Stimulated activated naive CD8-positive, alpha-beta T cell treated with anti-CD3 and anti-CD28 coated beads, Interleukin-15, Interleukin-2, amounts not matched to agents 100 ng/mL and 50 ng/mL, for 24 hours (primary cell): ENCODE results near the gene OSBPL5.
A peak's percentile ranks its signal among the peaks of the same experiment; 100 is the strongest.

Source experiments
- H3K27ac Mint-ChIP-seq: one replicate; pipeline ENCODE4 v1.8.0; 2021; ENCODE audit warnings: mild to moderate bottlenecking, mixed read lengths
- H3K27me3 Mint-ChIP-seq: one replicate; pipeline ENCODE4 v1.8.0; 2021; ENCODE audit warnings: mixed read lengths
- H3K36me3 Mint-ChIP-seq: one replicate; pipeline ENCODE4 v1.8.0; 2021; ENCODE audit warnings: low read depth, mixed read lengths
- H3K4me1 Mint-ChIP-seq: one replicate; pipeline ENCODE4 v1.8.0; 2021; ENCODE audit warnings: low read depth, mixed read lengths
- H3K4me3 Mint-ChIP-seq: one replicate; pipeline ENCODE4 v1.8.0; 2021; ENCODE audit warnings: mild to moderate bottlenecking, mixed read lengths
- H3K9me3 Mint-ChIP-seq: one replicate; pipeline ENCODE4 v1.8.0; 2021; ENCODE audit warnings: mixed read lengths

Gene OSBPL5, protein sequence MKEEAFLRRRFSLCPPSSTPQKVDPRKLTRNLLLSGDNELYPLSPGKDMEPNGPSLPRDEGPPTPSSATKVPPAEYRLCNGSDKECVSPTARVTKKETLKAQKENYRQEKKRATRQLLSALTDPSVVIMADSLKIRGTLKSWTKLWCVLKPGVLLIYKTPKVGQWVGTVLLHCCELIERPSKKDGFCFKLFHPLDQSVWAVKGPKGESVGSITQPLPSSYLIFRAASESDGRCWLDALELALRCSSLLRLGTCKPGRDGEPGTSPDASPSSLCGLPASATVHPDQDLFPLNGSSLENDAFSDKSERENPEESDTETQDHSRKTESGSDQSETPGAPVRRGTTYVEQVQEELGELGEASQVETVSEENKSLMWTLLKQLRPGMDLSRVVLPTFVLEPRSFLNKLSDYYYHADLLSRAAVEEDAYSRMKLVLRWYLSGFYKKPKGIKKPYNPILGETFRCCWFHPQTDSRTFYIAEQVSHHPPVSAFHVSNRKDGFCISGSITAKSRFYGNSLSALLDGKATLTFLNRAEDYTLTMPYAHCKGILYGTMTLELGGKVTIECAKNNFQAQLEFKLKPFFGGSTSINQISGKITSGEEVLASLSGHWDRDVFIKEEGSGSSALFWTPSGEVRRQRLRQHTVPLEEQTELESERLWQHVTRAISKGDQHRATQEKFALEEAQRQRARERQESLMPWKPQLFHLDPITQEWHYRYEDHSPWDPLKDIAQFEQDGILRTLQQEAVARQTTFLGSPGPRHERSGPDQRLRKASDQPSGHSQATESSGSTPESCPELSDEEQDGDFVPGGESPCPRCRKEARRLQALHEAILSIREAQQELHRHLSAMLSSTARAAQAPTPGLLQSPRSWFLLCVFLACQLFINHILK

GRCh38 chr11:3165152-3165705 is at the start of gene OSBPL5:
Gene OSBPL5, minus strand, starts transcription at chr11:3165310. Its CDS starts 36,162 bp downstream, at chr11:3129148.
- peak within 1 kb of the TSS; percentile 76 for H3K4me3 Mint-ChIP-seq
- H3K9me3 Mint-ChIP-seq = no peaks in the 10 kb centered on the region
- H3K4me1 Mint-ChIP-seq = peaks cover 31% of the 10 kb centered on the region
- no peak within 1 kb of the TSS for H3K27ac Mint-ChIP-seq
- peaks cover 34% of the 10 kb centered on the region for H3K27me3 Mint-ChIP-seq
- H3K36me3 Mint-ChIP-seq = no peaks in the 10 kb centered on the region

- Mint-ChIP-seq H3K27me3 (peaks cover 14% of the 10 kb centered on the region), H3K36me3 (no peaks in the 10 kb centered on the region), H3K4me3 (no peak overlapping the region), H3K4me1 (no peaks in the 10 kb centered on the region), H3K9me3 (peaks cover 6% of the 10 kb centered on the region), H3K27ac (no peak overlapping the region)
Observed at GRCh38 chr11:3214420-3214699, 49.2 kb upstream of the OSBPL5 start.

DNA sequence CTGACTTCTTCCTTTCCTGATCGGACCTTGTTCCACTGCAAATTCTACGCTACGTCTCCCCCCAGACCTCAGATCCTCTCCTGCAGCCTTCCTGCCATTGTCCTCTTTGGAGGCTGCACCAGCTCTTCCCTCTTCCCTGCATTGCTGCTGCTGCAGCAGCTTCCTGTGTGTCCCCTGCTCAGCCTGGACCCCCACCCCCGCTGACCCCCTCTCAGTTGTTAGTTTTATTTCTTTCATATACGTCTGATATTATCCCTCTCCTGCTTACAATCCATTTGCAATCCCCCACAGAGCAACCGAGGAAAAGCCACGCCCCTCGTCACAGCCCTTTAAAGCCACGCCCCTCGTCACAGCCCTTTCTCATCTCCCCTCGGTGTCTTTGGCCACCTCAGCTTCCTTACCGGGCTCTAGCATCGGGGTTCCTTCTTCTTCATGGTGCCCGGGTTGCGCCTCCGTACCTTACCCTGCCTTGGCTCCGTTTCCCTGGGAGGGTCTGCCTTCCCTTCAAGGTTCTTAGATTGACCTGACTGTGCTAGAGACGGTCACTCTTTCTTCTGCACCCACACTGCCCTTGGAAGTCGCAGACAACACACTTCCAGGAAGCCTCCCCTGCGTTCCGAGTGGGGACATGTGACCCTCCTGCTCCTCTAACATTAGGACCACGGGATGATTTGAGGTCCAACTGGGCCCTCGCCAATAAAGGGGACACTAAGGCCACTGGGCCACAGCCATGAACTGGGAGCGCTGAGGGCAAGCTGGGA is 48.7 kb upstream of the OSBPL5 start:
- Mint-ChIP-seq H3K27me3 (peaks cover 14% of the 10 kb centered on the region), H3K4me1 (no peaks in the 10 kb centered on the region), H3K36me3 (no peaks in the 10 kb centered on the region), H3K9me3 (peaks cover 6% of the 10 kb centered on the region), H3K27ac (no peak overlapping the region), H3K4me3 (no peak overlapping the region)

GRCh38 chr11:3208272-3208671 is 43.2 kb upstream of the OSBPL5 start:
- no peaks in the 10 kb centered on the region for H3K36me3 Mint-ChIP-seq
- H3K27ac Mint-ChIP-seq = no peak overlapping the region
- H3K9me3 Mint-ChIP-seq = peaks cover 6% of the 10 kb centered on the region
- H3K4me1 Mint-ChIP-seq = no peaks in the 10 kb centered on the region
- H3K4me3 Mint-ChIP-seq = no peak overlapping the region
- H3K27me3 Mint-ChIP-seq = peaks cover 9% of the 10 kb centered on the region

DNA sequence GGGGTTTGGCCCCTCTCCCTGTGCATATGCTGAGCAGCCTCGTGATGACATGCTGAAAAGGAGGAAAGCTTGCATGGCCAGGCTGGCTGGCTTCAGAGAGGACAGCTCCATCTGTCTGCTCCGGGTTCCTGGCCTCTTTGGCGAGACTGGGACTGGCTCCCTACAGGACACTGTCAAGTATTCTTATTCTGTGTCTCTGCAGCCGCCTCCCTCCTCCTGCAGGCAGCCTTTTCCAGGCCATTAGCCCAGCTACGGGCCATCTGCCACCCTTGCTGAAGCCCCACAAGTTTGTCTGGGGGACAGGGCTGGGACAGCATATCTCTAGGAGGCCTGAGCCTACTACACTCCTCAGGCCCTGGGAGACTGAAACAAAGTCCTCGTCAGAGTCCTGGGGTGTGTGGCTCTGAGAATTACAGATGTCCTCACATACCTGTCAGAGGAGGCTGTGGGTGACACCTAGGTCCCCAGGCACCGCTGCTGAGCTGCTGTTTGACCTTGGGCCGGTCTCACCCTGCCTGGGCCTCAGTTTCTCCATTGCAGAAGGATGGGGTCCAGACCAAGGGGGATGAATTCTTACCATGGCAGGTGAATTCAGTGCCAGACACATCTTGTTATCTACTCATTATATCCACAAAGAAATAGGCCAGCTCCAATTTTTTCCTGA is 42.5 kb upstream of the OSBPL5 start:
- H3K4me1 Mint-ChIP-seq = peaks cover 1% of the 10 kb centered on the region
- peaks cover 10% of the 10 kb centered on the region for H3K27me3 Mint-ChIP-seq
- no peak overlapping the region for H3K4me3 Mint-ChIP-seq
- peaks cover 6% of the 10 kb centered on the region for H3K9me3 Mint-ChIP-seq
- H3K36me3 Mint-ChIP-seq = no peaks in the 10 kb centered on the region
- no peak overlapping the region for H3K27ac Mint-ChIP-seq

GRCh38 chr11:3206922-3207204 is 41.8 kb upstream of the OSBPL5 start:
- Mint-ChIP-seq H3K27me3 (peaks cover 11% of the 10 kb centered on the region), H3K4me3 (no peak overlapping the region), H3K36me3 (no peaks in the 10 kb centered on the region), H3K9me3 (peaks cover 5% of the 10 kb centered on the region), H3K27ac (no peak overlapping the region), H3K4me1 (peaks cover 5% of the 10 kb centered on the region)

DNA sequence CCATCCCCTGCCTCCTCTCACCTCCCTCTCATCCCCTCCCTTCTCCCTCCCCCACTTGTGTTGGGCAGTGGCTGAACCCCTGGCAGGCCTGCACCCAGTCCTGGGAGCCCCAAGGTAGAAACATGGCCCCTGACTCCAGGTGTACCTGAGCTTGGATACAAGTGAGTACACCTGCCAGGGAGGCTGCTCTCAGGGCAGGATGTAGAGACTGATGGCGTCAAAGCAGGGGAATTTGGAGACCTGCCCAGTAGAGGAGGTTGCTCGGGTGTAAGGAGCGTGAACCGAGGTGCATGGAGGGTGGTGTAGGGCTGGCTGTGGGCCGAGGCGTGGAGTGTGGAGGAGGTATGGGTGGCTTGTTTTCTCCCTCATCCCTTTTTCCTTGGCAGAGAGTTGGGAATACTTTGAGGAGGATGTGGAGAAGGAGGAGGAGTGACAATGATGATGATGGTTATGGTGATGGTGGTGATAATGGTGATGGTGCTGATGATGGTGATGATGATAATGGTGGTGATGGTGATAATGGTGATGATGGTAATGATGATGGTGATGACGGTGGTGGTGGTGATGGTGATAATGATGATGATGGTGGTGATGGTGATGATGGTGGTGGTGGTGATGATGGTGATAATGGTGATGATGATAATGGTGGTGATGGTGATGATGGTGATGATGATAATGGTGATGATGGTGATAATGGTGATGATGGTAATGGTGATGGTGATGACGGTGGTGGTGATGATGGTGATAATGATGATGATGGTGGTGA is 41.2 kb upstream of the OSBPL5 start:
- H3K9me3 Mint-ChIP-seq = no peaks in the 10 kb centered on the region
- H3K4me1 Mint-ChIP-seq = peaks cover 5% of the 10 kb centered on the region
- peaks cover 5% of the 10 kb centered on the region for H3K27me3 Mint-ChIP-seq
- H3K4me3 Mint-ChIP-seq = no peak overlapping the region
- H3K27ac Mint-ChIP-seq = no peak overlapping the region
- H3K36me3 Mint-ChIP-seq = no peaks in the 10 kb centered on the region

GRCh38 chr11:3205261-3206155 is 40.4 kb upstream of the OSBPL5 start:
- Mint-ChIP-seq H3K27me3 (peaks cover 5% of the 10 kb centered on the region), H3K9me3 (no peaks in the 10 kb centered on the region), H3K36me3 (no peaks in the 10 kb centered on the region), H3K27ac (no peak overlapping the region), H3K4me1 (peaks cover 5% of the 10 kb centered on the region), H3K4me3 (no peak overlapping the region)

DNA sequence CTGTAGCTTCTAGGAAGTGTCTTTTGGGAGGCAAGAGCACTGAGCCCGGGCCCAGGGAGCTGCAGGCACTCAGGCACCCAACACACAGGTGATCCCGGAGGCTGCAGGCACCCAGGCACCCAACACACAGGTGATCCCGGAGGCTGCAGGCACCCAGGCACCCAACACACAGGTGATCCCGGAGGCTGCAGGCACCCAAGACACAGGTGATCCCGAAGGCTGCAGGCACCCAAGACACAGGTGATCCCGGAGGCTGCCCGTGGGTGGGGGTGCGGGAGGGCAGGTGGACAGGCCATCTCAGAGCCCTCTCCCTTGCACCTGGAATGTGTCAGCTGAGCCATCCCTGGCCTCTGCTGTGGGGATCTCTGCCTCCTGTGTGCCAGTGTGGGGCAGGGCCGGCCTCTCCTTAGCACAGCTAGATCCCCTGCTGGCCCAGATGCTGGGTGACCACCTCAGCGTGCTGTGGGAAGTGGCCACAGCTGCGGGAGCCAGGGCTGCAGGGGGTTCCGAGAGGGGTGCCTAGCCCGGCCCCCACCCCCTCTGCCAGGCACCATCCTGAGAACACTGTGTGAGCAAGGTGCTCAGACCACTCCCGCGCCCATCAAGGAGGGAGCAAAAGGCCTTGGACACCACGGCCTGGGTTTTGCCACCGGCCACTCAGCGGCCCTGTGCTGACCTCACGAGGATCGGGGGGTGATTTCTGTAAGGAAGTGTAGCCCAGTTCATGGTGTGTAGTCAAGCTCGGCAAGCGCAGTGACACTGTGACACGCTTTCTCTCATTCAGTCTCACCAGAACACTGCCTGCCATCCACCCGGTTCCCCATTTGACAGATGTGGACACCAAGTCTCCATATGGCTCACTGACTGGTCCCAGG is 39.3 kb upstream of the OSBPL5 start:
- Mint-ChIP-seq H3K36me3 (no peaks in the 10 kb centered on the region), H3K9me3 (no peaks in the 10 kb centered on the region), H3K27ac (no peak overlapping the region), H3K4me3 (no peak overlapping the region), H3K4me1 (peaks cover 5% of the 10 kb centered on the region), H3K27me3 (peaks cover 5% of the 10 kb centered on the region)

DNA sequence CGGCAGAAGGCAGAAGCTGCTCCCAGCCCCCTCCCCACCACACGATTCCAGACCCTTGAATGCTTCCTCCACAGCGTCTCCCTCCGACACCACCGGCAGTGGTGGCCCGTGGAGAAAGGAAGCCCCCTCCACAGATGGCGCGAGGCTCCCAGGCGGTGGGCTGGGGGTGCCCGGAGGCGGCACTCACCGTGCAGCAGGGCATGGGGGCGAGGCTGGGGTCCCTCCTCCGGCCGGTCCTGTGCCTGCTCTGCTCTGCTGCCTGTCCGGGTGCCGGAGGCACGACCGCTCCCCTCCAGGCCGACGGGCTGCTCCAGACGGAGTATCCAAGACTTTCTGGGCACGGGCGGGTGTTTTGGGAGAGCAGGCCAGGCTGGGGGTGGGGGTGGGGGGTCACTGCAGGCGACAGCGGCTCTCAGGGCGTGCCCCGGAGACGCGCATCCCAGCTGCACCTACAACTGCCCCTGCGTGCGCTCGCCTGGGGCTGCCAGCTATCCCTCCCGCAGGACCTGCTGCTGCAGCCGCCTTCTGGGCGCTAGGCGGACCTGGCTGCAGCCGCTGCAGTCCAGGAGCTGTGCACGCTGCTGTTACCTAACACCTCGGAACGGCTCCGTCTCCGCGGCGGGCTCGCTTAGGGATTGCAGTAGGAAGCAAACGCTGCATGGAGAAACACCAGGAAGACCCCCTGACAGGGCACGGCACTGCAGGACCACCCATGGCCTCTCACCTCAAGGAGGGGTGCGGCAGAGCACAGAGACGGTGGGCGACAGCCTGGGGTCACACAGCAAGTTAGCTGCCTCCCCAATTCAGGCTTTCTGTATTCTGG is 38.3 kb upstream of the OSBPL5 start:
- Mint-ChIP-seq H3K4me1 (peaks cover 5% of the 10 kb centered on the region), H3K9me3 (no peaks in the 10 kb centered on the region), H3K27ac (no peak overlapping the region), H3K27me3 (peaks cover 6% of the 10 kb centered on the region), H3K36me3 (no peaks in the 10 kb centered on the region), H3K4me3 (no peak overlapping the region)

- H3K4me3 Mint-ChIP-seq = no peak overlapping the region
Observed at GRCh38 chr11:3202759-3203158, 37.6 kb upstream of the OSBPL5 start.

DNA sequence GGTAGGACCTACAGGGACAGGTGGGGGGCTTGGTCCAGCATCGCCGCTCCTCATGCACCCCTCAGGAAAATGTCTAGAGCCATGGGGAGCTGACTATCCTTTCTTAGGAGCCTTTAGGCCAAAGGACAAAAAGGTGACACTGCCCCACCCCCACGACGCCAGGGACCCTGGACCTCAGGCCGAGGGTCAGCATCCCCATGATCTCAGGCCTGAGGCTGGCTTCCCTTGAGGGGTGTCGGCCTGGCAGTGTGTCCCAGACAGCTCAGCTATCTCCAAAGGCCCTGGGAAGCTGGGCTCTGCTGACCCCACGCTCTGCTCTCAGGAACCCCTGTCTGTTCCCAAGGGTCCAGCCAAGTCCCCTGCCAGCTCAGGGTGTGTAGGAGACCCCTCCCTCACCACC is 37.2 kb upstream of the OSBPL5 start:
- Mint-ChIP-seq H3K27me3 (peaks cover 8% of the 10 kb centered on the region), H3K9me3 (no peaks in the 10 kb centered on the region), H3K27ac (no peak overlapping the region), H3K36me3 (no peaks in the 10 kb centered on the region), H3K4me3 (no peak overlapping the region), H3K4me1 (peaks cover 5% of the 10 kb centered on the region)

More at GRCh38 chr11:3202759-3203158, 37.6 kb upstream of the OSBPL5 start:
- H3K9me3 Mint-ChIP-seq = no peaks in the 10 kb centered on the region
- peaks cover 8% of the 10 kb centered on the region for H3K27me3 Mint-ChIP-seq
- H3K27ac Mint-ChIP-seq = no peak overlapping the region
- H3K36me3 Mint-ChIP-seq = no peaks in the 10 kb centered on the region
- H3K4me1 Mint-ChIP-seq = peaks cover 5% of the 10 kb centered on the region
